Stimulated activated CD4-positive, alpha-beta T cell treated with anti-CD3 and anti-CD28 coated beads, Interleukin-1b, Interleukin-23, amount 100 ng/mL, for 1 hour (primary cell): ENCODE data around the gene CUL4A.
"Not testable (repeated sequence)": the region's sequence is repeated elsewhere in the genome, so short reads cannot be mapped to it uniquely, and the experiment has no call there.

Experiments
- DNase-seq, 2 donors: peaks; one replicate each; pipeline ENCODE4 v3.0.0-alpha.2; 2020; ENCODE audit warnings: low read depth in 2 of 2

The CUL4A gene

DNA sequence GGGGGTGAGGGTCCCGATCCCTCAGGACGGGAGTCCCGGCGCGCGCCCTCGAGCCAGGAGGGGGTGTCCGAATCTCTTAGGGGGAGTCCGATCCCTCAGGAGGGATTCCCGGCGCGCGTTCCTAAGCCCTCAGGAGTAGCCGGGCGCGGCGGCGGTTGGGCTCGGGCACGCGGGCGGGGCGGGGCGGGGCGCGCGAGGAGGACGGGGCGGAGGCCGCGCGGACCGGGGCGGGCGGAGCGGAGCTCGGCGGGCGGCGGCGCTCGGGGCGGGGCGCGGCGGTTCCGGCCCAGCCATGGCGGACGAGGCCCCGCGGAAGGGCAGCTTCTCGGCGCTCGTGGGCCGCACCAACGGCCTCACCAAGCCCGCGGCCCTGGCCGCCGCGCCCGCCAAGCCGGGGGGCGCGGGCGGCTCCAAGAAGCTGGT lies at the start of gene CUL4A:
Gene CUL4A, plus strand, starts transcription at position 278 of the 423 bp plus-strand sequence. Its CDS starts 15 bp downstream, at position 293.
- DNase-seq = peak; percentile 41 to 58

DNA sequence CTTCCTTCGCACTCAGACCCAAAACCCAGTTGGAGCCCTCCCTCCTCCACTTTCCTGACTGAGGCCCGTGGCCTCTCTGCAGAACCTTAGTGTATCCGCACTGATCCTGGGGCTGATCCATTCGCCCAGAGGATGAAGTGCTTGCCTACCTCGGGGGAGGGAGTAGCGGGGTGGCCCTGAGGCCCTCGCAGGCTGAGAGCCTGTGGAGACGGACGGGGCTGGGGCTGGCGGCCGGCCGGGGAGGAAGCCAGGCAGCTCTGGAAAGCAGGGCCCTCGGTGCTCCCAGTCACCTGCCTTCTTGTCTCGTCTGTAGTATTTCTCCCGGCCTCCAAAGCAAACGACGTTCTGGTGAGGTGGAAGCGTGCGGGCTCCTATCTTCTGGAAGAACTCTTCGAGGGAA lies 49.7 kb upstream of the CUL4A start:
- no peak for DNase-seq

DNA sequence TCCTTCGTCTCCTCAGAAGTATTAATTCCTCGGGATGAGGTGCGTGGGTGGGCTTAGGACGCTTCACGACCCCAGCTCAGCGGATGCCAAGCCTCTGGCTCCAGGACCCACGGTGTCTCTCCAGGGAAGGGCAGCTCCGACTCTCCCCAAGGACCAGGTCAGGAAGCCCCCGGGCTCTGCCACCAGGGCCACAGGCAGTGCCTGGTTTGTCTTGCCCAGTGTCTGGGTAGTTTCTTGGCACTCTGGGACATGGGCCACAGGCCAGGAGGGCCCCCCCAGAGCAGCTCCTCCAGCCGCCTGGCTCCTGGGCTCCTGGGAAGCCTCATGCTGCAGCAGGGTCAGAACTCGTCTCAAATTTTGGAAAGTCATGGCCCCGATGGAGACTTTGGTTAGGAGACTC lies 48.4 kb upstream of the CUL4A start:
- DNase-seq = no peak

DNA sequence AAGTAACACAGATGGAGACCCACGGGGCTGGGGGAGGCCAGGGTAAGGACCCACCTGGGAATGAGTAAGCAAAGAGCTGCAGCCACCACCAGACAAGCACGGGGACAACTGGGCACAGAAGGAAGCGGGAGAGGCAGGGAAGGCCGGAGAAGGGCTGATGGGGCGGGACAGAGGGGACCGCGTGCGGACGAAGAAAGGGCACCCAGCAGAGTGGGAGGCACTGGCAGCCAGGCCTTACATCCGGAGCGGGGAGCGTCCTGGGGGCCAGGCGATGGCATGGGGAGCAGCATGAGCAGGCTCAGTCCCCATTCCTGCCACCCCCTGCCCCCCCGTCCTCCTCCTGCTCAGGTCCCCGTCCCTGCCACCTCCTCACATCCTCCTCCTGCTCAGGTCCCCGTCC lies 48.0 kb upstream of the CUL4A start:
- DNase-seq = no peak

DNA sequence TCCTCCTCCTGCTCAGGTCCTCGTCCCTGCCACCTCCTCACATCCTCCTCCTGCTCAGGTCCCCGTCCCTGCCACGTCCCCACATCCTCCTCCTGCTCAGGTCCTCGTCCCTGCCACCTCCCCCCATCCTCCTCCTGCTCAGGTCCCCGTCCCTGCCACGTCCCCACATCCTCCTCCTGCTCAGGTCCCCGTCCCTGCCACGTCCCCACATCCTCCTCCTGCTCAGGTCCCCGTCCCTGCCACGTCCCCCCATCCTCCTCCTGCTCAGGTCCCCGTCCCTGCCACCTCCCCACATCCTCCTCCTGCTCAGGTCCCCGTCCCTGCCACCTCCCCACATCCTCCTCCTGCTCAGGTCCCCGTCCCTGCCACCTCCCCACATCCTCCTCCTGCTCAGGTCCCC lies 47.4 kb upstream of the CUL4A start:
- DNase-seq = not testable (repeated sequence)

DNA sequence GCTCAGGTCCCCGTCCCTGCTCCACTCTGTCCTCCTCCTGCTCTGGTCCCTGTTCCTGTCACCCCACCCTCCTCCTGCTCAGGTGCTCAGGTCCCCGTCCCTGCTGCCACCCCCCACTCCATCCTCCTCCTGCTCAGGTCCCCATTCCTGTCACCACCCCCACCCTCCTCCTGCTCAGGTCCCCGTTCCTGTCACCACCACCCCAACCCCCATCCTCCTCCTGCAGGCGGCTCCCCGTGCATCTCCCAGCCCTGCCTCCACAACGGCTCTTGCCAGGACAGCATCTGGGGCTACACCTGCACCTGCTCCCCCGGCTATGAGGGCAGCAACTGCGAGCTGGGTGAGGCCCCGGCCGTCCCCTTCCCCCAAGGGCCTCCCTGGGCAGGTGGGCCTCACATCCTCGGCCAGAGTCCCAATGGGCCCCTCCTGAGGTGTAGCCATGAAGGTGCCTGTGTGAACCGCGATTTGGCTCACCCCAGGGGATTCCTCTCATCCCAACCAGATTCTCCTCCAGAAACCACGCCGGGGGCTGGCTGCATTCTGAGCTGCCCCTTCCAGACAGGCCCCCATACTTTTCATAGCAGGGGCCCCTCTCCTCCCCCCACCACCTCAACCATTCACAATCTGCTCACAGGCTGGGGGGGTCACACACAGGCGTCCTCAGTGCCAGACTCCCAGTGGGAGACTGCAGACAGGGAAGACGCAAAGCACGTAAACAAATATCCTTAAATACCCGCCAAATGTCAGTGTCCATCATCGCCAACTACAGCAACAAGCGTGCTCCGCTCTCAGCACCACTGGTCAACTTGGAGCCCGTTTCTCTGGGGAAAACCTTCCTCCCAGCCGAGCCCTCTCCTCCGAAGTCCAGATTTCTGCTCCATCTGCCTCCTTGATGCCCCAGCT lies 46.4 kb upstream of the CUL4A start:
- no peak for DNase-seq

DNA sequence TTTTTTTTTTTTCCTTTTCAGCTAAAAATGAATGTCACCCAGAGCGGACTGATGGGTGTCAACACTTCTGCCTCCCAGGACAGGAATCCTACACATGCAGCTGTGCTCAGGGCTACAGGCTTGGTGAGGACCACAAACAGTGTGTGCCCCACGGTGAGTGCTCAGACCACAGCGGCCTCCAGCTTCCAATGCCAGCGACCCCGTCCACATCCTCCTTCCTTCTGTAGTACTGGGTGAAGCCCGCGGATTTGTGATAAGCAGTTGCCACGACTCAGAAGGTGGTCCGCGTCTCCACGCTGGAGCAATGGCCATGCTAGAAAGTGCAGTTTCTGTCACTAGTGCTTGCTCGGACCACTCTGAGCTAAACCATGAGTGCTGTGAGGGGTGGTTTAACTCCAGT lies 44.9 kb upstream of the CUL4A start:
- DNase-seq = no peak

DNA sequence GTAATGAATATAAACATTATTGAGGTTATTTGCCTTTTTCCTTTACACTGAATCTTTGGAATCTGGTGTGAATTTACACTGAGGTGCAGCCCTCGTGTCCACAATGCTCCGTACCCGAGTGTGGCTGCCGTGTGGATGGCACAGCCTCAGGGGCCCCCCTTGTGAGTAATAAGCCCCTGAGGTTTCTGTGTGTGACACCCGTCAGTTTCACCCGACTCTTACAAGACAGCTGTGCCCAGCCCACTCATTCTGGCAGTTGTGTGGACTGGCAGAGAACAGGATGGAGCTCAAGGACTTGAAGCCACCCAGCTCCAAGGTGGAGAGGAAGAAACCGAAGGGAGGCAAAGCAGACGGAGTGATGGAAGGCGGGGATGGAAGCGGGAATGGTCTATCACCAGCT lies 43.1 kb upstream of the CUL4A start:
- DNase-seq = no peak

DNA sequence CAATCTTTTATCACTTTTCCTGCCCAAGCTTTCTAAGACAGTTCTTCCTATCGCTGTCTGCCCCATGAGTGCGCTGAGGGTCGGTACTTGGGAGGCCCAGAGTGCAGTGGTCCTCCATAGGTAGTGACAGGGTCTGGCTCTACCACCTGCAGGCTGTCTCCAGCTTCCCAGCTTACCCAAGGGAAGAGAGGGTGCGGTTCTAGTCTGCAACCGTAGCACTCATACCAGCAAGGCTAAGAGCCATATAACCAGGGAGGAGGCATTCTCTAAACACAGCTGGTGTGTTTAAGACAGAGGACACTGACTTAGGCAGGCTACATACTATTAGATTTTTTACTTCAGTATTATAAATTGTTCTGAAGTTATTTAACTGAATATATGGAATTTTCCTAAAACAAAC lies 42.7 kb upstream of the CUL4A start:
- no peak for DNase-seq

DNA sequence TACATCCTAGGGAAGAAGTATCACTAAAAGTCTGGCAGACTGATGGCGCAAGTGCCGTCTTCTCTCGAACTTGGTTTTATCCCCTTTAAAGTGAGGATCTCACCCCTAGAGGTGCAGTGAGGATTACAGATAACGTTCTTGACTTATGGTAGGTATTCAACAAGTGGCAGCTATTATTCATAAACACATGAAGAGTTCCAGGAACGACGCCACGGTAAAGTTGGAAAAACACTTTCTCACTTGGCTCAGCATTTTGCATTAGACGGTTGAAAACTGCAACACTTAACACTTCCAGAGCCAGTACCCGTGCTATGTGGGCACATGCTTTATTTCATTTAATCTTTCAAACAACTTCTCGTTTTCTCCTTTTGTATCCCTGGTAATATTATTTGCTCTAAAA lies 42.3 kb upstream of the CUL4A start:
- DNase-seq = no peak

DNA sequence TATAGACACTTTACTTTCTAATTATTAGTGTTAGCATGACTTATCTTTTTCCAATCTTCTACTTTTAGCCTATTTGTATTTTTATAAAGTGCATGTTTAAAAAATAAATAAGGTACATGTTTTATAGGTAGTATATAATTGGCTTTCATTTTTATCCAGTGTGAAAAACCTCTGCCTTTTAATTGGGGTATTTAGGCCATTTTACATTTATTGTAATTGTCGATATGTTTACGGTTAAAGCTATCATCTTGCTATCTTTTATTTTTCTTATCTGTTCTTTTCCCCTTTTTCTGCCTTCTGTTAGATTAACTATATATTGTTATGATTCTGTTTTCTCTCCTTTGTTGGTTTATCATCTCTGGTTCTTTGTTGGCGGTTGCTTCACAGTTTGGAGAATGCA lies 41.8 kb upstream of the CUL4A start:
- no peak for DNase-seq

DNA sequence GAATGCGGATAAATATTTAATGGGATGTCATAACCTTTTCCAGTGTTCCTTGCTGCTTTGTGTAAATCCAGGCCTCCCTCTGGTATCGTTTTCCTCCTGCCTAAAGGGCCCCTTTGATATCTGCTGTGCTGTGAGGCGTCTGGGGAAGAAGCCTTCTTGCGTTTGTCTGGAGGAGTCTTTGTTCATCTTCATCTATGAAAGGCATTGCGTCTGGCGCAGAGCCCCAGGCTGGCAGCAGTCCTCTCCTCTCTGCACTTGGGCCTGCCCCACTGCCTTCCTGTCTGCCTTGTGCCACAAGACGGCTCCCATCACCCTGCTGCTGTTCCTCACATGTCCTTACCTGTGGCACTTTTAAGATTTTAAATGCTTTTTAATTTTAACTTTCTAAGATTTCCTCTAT lies 41.2 kb upstream of the CUL4A start:
- DNase-seq = no peak

DNA sequence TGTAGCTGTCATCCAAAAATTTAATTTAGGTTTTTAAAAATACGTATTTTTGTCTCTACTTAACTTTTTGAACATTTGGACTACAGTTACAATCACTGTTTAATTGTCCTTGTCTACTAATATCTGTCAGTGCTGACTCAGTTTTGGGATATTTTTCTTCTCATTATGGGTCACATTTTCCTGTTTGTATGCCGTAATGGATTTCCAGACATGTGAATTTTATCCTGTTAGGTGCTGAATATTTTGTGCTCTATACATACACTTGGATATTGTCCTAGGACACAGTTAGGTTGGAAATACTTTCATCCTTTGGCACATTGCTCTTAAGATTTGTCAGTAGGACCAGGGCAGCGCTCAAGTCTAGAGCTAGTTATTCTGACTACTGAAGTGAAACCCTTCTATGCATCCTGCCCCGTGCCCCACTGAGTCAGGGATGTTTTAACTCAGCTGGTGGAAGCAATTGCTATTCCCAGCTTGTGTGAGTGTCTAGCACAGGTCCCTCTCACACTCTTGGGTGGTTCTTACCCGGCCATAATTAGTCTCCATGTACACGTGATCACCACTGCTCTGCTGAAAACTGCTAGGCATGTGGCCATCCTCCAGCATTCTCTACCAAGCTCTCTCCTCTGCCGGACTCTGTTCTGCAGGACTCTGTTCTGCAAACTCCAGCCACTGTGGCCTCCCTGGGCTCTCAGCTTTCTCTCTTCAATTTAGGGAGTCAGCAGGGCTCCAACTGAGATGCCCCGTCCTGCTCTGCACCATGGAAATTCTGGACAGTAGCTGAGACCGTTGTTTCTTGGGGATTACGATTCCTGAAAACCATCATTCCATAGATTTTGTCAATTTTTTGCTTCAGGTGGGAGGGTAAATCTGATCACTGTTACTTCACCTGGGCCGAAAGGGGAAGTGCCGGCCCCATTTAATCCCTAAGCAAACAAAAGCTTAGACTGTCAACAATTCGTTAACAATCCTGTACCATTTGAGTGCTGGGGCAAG lies 39.8 kb upstream of the CUL4A start:
- DNase-seq = no peak

DNA sequence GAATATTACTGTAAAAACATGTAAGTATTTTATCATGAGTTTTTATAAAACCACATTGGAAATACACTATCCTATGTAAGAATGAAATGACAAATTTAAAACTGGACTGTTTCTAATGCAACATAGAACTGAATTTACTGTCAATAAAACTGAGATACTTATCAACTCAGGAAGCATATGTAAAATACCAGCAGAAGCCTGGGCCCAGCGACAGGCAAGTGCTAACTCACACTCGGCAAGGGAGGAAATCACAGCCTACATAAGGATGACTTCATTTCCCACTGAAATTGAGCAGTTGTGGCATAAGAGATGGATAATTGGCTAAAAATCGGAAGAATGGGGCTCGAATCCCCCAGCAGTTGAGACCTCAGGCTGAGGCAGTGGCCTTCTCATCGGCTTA lies 38.9 kb upstream of the CUL4A start:
- no peak for DNase-seq

DNA sequence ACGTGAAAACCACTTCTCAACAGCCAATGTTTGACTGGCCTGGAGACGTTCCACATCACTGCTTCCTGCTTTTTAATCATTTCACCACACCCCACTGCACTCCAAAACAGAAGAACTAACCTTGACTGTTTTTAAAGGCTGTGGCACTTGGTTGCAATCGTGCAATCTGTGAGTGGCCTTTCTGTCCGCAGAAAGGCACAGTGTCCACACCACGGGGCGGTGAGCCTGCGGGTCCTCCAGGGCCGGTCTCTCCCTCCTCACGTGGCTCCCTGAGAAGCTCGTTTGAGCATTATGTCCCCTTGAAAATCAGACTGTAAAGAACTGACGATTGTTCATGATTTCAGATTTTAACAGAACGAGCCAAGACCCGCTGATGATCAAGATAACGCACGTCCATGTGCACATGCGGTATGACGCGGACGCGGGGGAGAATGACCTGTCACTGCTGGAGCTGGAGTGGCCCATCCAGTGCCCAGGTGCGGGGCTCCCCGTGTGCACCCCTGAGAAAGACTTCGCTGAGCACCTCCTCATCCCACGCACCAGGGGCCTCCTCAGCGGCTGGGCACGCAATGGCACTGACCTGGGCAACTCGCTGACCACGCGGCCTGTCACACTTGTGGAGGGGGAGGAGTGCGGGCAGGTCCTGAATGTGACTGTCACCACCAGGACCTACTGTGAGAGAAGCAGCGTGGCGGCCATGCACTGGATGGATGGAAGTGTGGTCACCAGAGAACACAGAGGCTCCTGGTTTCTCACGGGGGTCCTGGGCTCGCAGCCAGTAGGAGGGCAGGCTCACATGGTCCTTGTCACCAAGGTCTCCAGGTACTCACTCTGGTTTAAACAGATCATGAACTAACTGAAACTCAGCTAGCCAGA lies 37.9 kb upstream of the CUL4A start:
- DNase-seq = no peak

DNA sequence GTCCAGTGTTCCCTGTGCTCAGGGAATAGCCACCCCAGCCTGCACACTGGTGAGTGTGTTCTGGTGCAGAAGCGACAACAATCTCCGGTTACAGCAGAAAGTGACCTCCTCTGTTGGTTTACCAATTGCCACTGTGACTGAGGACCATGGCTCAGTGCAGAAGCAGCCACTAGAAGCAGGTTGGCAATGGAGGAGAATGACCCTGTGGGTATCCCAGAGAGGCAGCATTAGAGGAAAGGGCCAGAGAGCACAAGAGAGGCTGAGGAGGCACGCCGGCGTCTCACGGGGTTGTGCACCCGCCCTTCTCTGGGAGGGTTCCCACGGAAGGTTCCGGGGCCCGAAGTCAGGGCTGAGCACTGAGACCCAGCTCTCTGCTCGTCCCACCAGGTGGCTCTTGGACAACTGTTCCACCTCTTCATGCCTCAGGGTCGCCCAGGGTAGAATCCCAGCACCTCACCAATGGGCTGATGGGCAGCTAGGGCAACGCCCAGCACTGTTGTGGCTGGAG lies 36.9 kb upstream of the CUL4A start:
- no peak for DNase-seq

DNA sequence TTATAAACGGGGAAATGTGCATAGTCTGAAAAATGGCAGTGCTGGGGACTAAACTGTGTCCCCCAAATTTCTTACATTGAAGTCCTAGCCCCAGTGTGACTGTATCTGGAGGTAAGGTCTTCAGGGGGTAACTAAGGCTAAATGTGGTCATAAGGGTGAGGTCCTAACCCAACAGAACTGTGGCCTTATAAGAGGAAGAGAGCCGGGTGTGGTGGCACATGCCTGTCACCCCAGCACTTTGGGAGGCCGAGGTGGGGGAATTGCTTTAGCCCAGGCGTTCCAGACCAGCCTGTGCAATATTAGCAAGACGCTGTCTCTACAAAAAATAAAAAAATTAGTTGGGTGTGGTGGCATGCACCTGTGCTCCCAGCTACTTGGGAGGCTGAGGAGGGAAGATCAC lies 33.1 kb upstream of the CUL4A start:
- DNase-seq = peak in 1 of 2 donors; percentile 34

DNA sequence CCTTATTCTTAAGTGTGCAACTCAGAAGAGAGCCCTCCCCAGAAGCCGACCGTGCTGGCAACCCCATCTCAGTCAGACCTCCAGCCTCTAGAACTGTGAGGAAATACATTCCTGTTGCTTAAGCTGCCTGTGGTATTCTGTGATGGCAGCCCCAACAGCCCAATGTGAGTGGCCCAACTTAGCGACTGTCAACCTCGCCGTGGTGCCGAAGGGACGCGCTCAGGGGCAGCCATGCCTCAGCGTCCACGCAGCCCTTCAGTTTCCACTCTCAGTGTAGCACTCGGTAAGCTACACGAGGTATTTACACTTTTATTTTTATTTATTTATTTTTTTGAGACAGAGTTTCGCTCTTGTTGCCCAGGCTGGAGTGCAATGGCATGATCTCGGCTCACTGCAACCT lies 32.6 kb upstream of the CUL4A start:
- no peak for DNase-seq

DNA sequence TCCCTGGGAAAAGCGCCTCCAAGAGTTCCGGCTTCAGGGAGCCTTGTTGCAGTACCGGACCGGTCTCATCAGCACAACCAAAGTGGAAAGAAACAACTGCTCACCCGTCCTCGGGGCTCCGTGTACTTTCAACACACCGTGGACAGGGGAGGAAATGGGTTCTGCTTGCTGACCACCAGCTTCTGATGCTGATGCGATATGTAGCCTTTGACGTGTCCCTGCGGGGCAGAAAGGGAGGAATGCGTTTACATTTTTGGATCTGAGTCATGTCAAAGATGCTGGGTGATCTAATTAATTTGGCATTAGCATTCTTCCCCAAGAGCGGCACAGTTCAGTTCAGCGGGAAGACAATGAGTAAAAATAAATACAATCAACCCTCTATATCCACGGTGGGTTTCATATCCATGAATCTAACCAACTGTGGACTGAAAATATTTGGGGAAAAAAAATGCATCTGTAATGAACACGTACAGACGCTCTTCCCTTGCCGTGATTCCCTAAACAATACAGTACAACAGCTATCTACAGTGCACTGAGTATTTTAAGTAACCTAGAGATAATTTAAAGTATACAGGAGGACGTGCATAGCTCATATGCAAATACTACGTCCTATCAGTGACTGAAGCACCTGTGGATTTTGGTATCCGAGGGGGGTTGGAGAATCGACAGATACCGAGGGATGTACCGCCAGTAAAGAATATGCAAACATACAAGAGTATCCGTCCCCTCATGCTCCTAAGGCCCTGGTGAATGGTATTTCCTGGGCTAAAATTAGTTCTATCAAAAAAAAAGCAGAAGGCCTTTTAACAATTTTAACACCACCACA lies 31.1 kb upstream of the CUL4A start:
- no peak for DNase-seq

DNA sequence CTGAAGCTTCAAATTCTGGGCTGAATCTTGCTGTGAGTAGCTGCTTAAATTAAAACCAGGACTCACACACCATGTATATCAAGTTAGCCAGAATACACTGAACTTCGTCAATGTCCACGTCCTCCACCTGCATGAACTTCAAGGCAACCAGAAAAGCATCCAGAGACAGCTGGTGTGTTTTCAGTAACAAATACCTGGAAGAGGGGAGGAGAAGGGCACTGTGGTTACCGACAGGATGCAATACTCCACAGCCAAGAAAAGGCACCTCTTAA lies 30.6 kb upstream of the CUL4A start:
- no peak for DNase-seq
